GM12878 (cell line): Measurements from ENCODE around the gene MRPS35. TPM values are rescaled to one million over a fixed set of nuclear protein-coding genes. Genes with fewer than 3 reads are reported as not detected.

ENCODE experiments used
- BACH1 ChIP-seq: fragments of 450-650 bp; IDR thresholded peaks from 2 replicates; pipeline ENCODE4 v1.6.1; 2017; ENCODE audit warnings: mild to moderate bottlenecking, borderline replicate concordance
- CBX3 ChIP-seq: fragments of 200-600 bp; sonication (generic); IDR thresholded peaks from 2 replicates; pipeline ENCODE4 v1.6.1; 2016; ENCODE audit warnings: low read depth, borderline replicate concordance
- EP300 ChIP-seq, 2 experiments: fragments of 150-350 bp in 1 of 2; IDR thresholded peaks; 2 replicates each; pipeline ENCODE4 v1.6.1; 2011 to 2012; ENCODE audit warnings: low read depth in 2 of 2, low read length in 2 of 2, borderline replicate concordance in 1 of 2, improper control_type of control experiment in 1 of 2, inconsistent platforms in 1 of 2; ENCODE audit not compliant: control insufficient read depth in 1 of 2
- IRF4 ChIP-seq: IDR thresholded peaks from 2 replicates; pipeline ENCODE4 v1.6.1; 2011; ENCODE audit warnings: low read depth, low read length
- IRF5 ChIP-seq: fragments of 450-650 bp; IDR thresholded peaks from 2 replicates; pipeline ENCODE4 v1.6.1; 2017; ENCODE audit warnings: borderline replicate concordance
- JUNB ChIP-seq: IDR thresholded peaks from 2 replicates; pipeline ENCODE4 v1.6.1; 2016; ENCODE audit warnings: antibody characterized with exemption, mild to moderate bottlenecking
- KLF5 ChIP-seq: fragments of 450-650 bp; IDR thresholded peaks from 2 replicates; pipeline ENCODE4 v1.6.1; 2014; ENCODE audit warnings: mild to moderate bottlenecking; ENCODE audit not compliant: partially characterized antibody
- MAX ChIP-seq: IDR thresholded peaks from 2 replicates; pipeline ENCODE4 v1.6.1; 2012; ENCODE audit warnings: low read depth, low read length, improper control_type of control experiment
- MEF2B ChIP-seq: fragments of 450-650 bp; IDR thresholded peaks from 2 replicates; pipeline ENCODE4 v1.6.1; 2018; ENCODE audit warnings: mild to moderate bottlenecking, moderate library complexity; ENCODE audit not compliant: partially characterized antibody, poor library complexity, severe bottlenecking
- RAD51 ChIP-seq: fragments of 450-650 bp; IDR thresholded peaks from 2 replicates; pipeline ENCODE4 v1.6.1; 2016; ENCODE audit warnings: moderate library complexity, mild to moderate bottlenecking, inconsistent platforms
- RUNX3 ChIP-seq: IDR thresholded peaks from 2 replicates; pipeline ENCODE4 v1.6.1; 2012; ENCODE audit warnings: low read length, inconsistent platforms
- SMAD1 ChIP-seq: fragments of 450-650 bp; IDR thresholded peaks from 2 replicates; pipeline ENCODE4 v1.6.1; 2018; ENCODE audit warnings: mild to moderate bottlenecking, low read depth; ENCODE audit not compliant: partially characterized antibody
- SPI1 ChIP-seq: IDR thresholded peaks from 2 replicates; pipeline ENCODE4 v1.6.1; 2011; ENCODE audit warnings: low read depth, mild to moderate bottlenecking, low read length, moderate library complexity, borderline replicate concordance; ENCODE audit not compliant: insufficient read depth
- polyA plus RNA-seq, 11 experiments: library from polyadenylated mRNA; depleted of rRNA in 4 of 11; unstranded in 6 of 11; stranded (reverse) in 5 of 11; fragments of >200 nt; fragmentation: Nextera tagmentation in 4 of 11; fragmentation: Illumina TruSeq in 1 of 11; extraction: Ambion mirVana in 4 of 11; extraction: Trizol in 1 of 11; gene quantifications; 1 replicate in 1 of 11; 2 replicates in 10 of 11; pipeline versions ENCODE4 v1.2.1 to v1.2.3, GENCODE V29; 2011 to 2016; ENCODE audit warnings: inconsistent platforms in 2 of 11, missing spikeins in 2 of 11, low read depth in 1 of 11
- total RNA-seq, 4 experiments: library from RNA; depleted of rRNA in 3 of 4; stranded (reverse); fragments of >200 nt in 3 of 4; fragmentation: Illumina TruSeq in 1 of 4; extraction: Trizol in 1 of 4; gene quantifications; 2 replicates each; pipeline versions ENCODE4 v1.2.1 to v1.2.3, GENCODE V29; 2013 to 2021

MRPS35 gene
- total and polyA plus RNA-seq, 10 of the 15 experiments (the other 5 are each of a cell fraction or from before 2014, with no cell fraction given), result 45.7 to 111 (median 67.1) TPM

- TF ChIP-seq MAX (no peak), BACH1 (no peak), KLF5 (no peak), IRF5 (no peak), MEF2B (no peak), JUNB (no peak), SPI1 (no peak), RAD51 (no peak), CBX3 (no peak), SMAD1 (no peak), RUNX3 (no peak), EP300 (IDR thresholded peaks at IDR 0.05; ENCODE audit: borderline replicate concordance in 1 of 2, control insufficient read depth in 1 of 2, low read depth in 2 of 2, low read length in 2 of 2) (no peak), IRF4 (no peak)
Measured at GRCh38 chr12:27672643-27673042, 38.0 kb upstream of the MRPS35 start (continued).
